GM12878 (cell line): Measurements from ENCODE around the gene IPP. TPM values are rescaled to one million over a fixed set of nuclear protein-coding genes. Genes with fewer than 3 reads are reported as not detected.

ENCODE experiments used
- ATAC-seq: fragments of 200-7000 bp; cut with Tn5 transposase; 3 replicates; pipeline ENCODE4 v1.9.1; 2020; ENCODE audit warnings: mild to moderate bottlenecking, moderate library complexity
- BruUV-seq: library from RNA; stranded (reverse); fragments of 400-500 nt; replicated peaks from 2 replicates; lab custom pipeline; 2021; lab: Mats Ljungman, UMichigan
- CTCF ChIA-PET: fragments of 300-600 bp; sonication (Branson Sonifier 250); formaldehyde crosslinking; extraction: SDS; loops from one replicate; lab custom pipeline; 2021; ENCODE audit warnings: inconsistent platforms; lab: Yijun Ruan, JAX
- POLR2A ChIA-PET: fragments of 350-600 bp; formaldehyde crosslinking; extraction: SDS; loops from one replicate; lab custom pipeline; 2021; ENCODE audit warnings: inconsistent platforms; lab: Charles Lee
- RAD21 ChIA-PET: fragments of 300-600 bp; sonication (Branson Sonifier 250); formaldehyde crosslinking; loops from one replicate; lab custom pipeline; 2023; ENCODE audit warnings: antibody characterized with exemption; ENCODE audit not compliant: unreplicated experiment; lab: Charles Lee
- SMC1A ChIA-PET: fragments of 300-600 bp; sonication (Branson Sonifier 250); formaldehyde crosslinking; loops from one replicate; lab custom pipeline; 2023; ENCODE audit not compliant: unreplicated experiment, uncharacterized antibody; lab: Charles Lee
- DNase-seq: peaks from one replicate; pipeline ENCODE4 v3.0.0-alpha.2; 2011; ENCODE audit warnings: low read depth, low spot score
- FAIRE-seq: peaks from 3 replicates; lab custom pipeline; 2011; peaks lifted over from hg19 to GRCh38; lab: Jason Lieb, UNC
- H2AFZ ChIP-seq: 2 replicates; pipeline ENCODE4 v1.6.0; 2011; ENCODE audit warnings: low read depth, low read length, control low read depth; ENCODE audit not compliant: control insufficient read depth
- H3K27ac ChIP-seq: 2 replicates; pipeline ENCODE4 v1.5.1; 2011; ENCODE audit warnings: control low read depth; ENCODE audit not compliant: control insufficient read depth, insufficient read depth
- H3K27me3 ChIP-seq, 2 experiments: replicated peaks in 1 of 2; 2 replicates each; pipeline versions ENCODE4 v1.6.0 to v1.6.1; 2011; ENCODE audit warnings: low read length in 1 of 2; ENCODE audit not compliant: control insufficient read depth in 2 of 2, insufficient read depth in 2 of 2
- H3K36me3 ChIP-seq, 2 experiments: 2 replicates each; pipeline ENCODE4 v1.5.1; 2011; ENCODE audit warnings: low read length in 1 of 2; ENCODE audit not compliant: control insufficient read depth in 2 of 2, insufficient read depth in 2 of 2
- H3K4me1 ChIP-seq: 2 replicates; pipeline ENCODE4 v1.6.1; 2011; ENCODE audit warnings: mild to moderate bottlenecking, low read length, moderate library complexity, mixed read lengths; ENCODE audit not compliant: control insufficient read depth, insufficient read depth
- H3K4me2 ChIP-seq: 2 replicates; pipeline ENCODE4 v1.6.0; 2011; ENCODE audit warnings: control low read depth; ENCODE audit not compliant: control insufficient read depth, insufficient read depth
- H3K4me3 ChIP-seq: fragments of 200-600 bp; sonication (generic); 2 replicates; pipeline ENCODE4 v1.5.1; 2016
- H3K79me2 ChIP-seq: 2 replicates; pipeline ENCODE4 v1.6.0; 2011; ENCODE audit warnings: low read length; ENCODE audit not compliant: control insufficient read depth, insufficient read depth
- H3K9ac ChIP-seq: 2 replicates; pipeline ENCODE4 v1.8.0; 2011; ENCODE audit warnings: low read length, control low read depth, mixed read lengths; ENCODE audit not compliant: control insufficient read depth, insufficient read depth
- H3K9me3 ChIP-seq: replicated peaks from 3 replicates; pipeline ENCODE4 v1.5.1; 2011; ENCODE audit warnings: mild to moderate bottlenecking, low read length; ENCODE audit not compliant: control insufficient read depth, insufficient read depth
- H4K20me1 ChIP-seq: 2 replicates; pipeline ENCODE4 v1.6.0; 2011; ENCODE audit not compliant: control insufficient read depth, insufficient read depth
- BACH1 ChIP-seq: fragments of 450-650 bp; IDR thresholded peaks from 2 replicates; pipeline ENCODE4 v1.6.1; 2017; ENCODE audit warnings: mild to moderate bottlenecking, borderline replicate concordance
- FOS ChIP-seq: IDR thresholded peaks from 3 replicates; pipeline ENCODE4 v1.6.1; 2011; ENCODE audit warnings: borderline replicate concordance; ENCODE audit not compliant: insufficient read length; ENCODE audit errors: extremely low read depth
- FOXM1 ChIP-seq: IDR thresholded peaks from 2 replicates; pipeline ENCODE4 v1.6.1; 2012; ENCODE audit warnings: low read depth, mild to moderate bottlenecking, inconsistent platforms, low read length, moderate library complexity
- KDM1A ChIP-seq: fragments of 200-600 bp; sonication (generic); IDR thresholded peaks from 2 replicates; pipeline ENCODE4 v1.6.1; 2016; ENCODE audit warnings: borderline replicate concordance
- NR2C2 ChIP-seq: IDR thresholded peaks from 2 replicates; pipeline ENCODE4 v1.6.1; 2011; ENCODE audit warnings: borderline replicate concordance, low read depth; ENCODE audit not compliant: control insufficient read depth, insufficient read length
- PAX5 ChIP-seq: IDR thresholded peaks from 2 replicates; pipeline ENCODE4 v1.6.1; 2011; ENCODE audit warnings: low read depth, low read length, borderline replicate concordance
- PML ChIP-seq: IDR thresholded peaks from 2 replicates; pipeline ENCODE4 v1.6.1; 2012; ENCODE audit warnings: low read length, inconsistent platforms
- SREBF2 ChIP-seq: IDR thresholded peaks from 2 replicates; pipeline ENCODE4 v1.6.1; 2012; ENCODE audit warnings: mild to moderate bottlenecking, low read length
- WGBS: methylation state at CpG from one replicate; pipeline ENCODE4 v1.1.6; 2016; ENCODE audit warnings: low lambda C conversion rate; ENCODE audit not compliant: insufficient replicate concordance, insufficient coverage; ENCODE audit errors: missing lambda C conversion rate; 5-methylcytosine and 5-hydroxymethylcytosine counted together
- in situ Hi-C: fragments of 300-500 bp; cut with MboI; formaldehyde crosslinking; loops from 9 replicates; pipeline ENCODE4 v1.14.3; 2018; ENCODE audit warnings: mixed read lengths
- intact Hi-C: fragments of 100-400 bp; cut with micrococcal nuclease; formaldehyde crosslinking; loops from one replicate; pipeline ENCODE4 v1.14.2; 2022; ENCODE audit not compliant: unreplicated experiment
- polyA plus RNA-seq, 11 experiments: library from polyadenylated mRNA; depleted of rRNA in 4 of 11; unstranded in 6 of 11; stranded (reverse) in 5 of 11; fragments of >200 nt; fragmentation: Nextera tagmentation in 4 of 11; fragmentation: Illumina TruSeq in 1 of 11; extraction: Ambion mirVana in 4 of 11; extraction: Trizol in 1 of 11; gene quantifications; 1 replicate in 1 of 11; 2 replicates in 10 of 11; pipeline versions ENCODE4 v1.2.1 to v1.2.3, GENCODE V29; 2011 to 2016; ENCODE audit warnings: inconsistent platforms in 2 of 11, missing spikeins in 2 of 11, low read depth in 1 of 11
- total RNA-seq, 4 experiments: library from RNA; depleted of rRNA in 3 of 4; stranded (reverse); fragments of >200 nt in 3 of 4; fragmentation: Illumina TruSeq in 1 of 4; extraction: Trizol in 1 of 4; gene quantifications; 2 replicates each; pipeline versions ENCODE4 v1.2.1 to v1.2.3, GENCODE V29; 2013 to 2021
- TF ChIP-seq, protein P1 (sequence below): fragments of 450-650 bp; IDR thresholded peaks from 2 replicates; pipeline ENCODE4 v1.6.1; 2016; ENCODE audit warnings: mild to moderate bottlenecking
- TF ChIP-seq, protein P2 (sequence below): fragments of 450-650 bp; formaldehyde crosslinking; IDR thresholded peaks from 2 replicates; pipeline ENCODE4 v1.4.0; 2020; ENCODE audit warnings: mild to moderate bottlenecking, moderate library complexity

IPP gene
- total and polyA plus RNA-seq, 10 of the 15 experiments (the other 5 are each of a cell fraction or from before 2014, with no cell fraction given): 4.7 to 15.0 (median 10.4) TPM

DNA sequence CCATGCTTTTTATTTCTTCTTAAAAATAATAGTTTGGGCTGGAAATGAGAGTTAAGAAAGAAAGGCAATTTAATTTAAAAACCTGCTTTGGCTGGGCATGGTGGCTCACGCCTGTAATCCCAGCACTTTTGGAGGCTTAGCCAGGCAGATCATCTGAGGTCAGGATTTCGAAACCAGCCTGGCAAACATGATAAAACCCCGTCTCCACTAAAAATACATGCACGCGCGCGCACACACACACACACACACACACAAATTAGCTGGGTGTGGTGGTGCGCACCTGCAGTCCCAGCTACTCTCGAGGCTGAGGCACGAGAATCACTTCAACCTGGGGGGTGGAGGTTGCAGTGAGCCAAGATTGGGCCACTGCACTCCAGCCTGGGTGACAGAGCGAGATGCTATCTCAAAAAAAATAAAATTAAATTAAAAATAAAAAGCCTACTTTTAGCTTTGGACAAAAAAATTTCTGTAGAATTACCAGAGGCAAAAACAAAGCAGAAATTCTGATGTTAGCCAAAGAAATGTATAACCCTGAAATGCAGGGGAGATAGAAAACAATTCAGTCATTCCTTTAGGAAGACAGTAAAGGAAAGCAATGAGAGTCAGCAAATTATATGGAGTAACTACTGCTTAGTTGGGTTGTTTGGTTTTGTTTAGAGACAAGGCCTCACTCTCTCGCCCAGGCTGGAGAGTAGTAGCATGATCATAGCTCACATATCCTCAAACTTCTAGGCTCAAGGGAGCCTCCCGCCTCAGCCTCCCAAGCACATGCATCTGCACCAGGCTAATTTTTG is 15.7 kb upstream of the IPP start:
- ChIA-PET RAD21 (no interaction called here), CTCF (no interaction called here), SMC1A (interaction anchor here (0.6 kb wide), 1 partner anchor 175 kb away, joined by 3 read pairs; no protein-coding TSS in a partner anchor), POLR2A (no interaction called here)
- no peak overlapping the region for H2AFZ ChIP-seq
- no peak overlapping the region for H3K9ac ChIP-seq
- no peaks in the 10 kb centered on the region for H3K4me1 ChIP-seq
- no peak for FAIRE-seq
- DNase-seq: no peak
- in situ Hi-C loops: no loop called here
- intact Hi-C loops: no loop called here
- WGBS: 62% methylated on average over 13 of the region's 13 CpGs
- BruUV-seq: no TSS peak
- H4K20me1 ChIP-seq: no peaks in the 10 kb centered on the region
- no peak overlapping the region for H3K27ac ChIP-seq
- H3K4me2 ChIP-seq: no peak overlapping the region
- H3K4me3 ChIP-seq: no peak overlapping the region
- H3K36me3 ChIP-seq: no peaks in the 10 kb centered on the region
- no peaks in the 10 kb centered on the region; the same call in 2 of the 3 replicates for H3K9me3 ChIP-seq
- H3K27me3 ChIP-seq: no peaks in the 10 kb centered on the region
- H3K79me2 ChIP-seq: no peaks in the 10 kb centered on the region
- ATAC-seq: no peak
- TF ChIP-seq KDM1A (no peak), SREBF2 (no peak), BACH1 (no peak), PAX5 (no peak)
- TF ChIP-seq, protein P1, sequence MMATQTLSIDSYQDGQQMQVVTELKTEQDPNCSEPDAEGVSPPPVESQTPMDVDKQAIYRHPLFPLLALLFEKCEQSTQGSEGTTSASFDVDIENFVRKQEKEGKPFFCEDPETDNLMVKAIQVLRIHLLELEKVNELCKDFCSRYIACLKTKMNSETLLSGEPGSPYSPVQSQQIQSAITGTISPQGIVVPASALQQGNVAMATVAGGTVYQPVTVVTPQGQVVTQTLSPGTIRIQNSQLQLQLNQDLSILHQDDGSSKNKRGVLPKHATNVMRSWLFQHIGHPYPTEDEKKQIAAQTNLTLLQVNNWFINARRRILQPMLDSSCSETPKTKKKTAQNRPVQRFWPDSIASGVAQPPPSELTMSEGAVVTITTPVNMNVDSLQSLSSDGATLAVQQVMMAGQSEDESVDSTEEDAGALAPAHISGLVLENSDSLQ: no peak

DNA sequence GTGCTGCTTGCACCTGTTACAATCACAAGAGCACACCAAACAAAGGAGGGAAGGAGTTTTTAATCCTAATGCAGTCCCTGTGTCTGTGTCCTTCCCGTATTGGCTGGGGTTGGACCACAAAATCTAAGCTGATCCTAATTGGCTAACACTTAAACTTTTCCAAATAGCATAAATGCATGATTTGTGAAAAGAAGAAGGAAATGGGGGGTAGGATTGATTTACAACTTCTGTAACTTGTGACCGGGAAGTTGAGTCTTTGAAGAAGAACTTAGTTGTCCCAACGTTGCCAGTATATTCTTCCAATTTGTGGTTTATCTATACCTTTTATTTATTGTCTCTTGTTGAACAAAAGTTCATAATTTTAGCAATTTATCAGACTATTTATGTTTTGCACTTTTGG is 11.8 kb upstream of the IPP start:
- in situ Hi-C loops: no loop called here
- SMC1A ChIA-PET: interaction anchor here (0.5 kb wide), 1 partner anchor 1032 kb away, joined by 3 read pairs; no protein-coding TSS in a partner anchor
- FAIRE-seq: no peak
- TF ChIP-seq NR2C2 (no peak), PML (no peak), FOS (no peak), FOXM1 (no peak)
- TF ChIP-seq, protein P2, sequence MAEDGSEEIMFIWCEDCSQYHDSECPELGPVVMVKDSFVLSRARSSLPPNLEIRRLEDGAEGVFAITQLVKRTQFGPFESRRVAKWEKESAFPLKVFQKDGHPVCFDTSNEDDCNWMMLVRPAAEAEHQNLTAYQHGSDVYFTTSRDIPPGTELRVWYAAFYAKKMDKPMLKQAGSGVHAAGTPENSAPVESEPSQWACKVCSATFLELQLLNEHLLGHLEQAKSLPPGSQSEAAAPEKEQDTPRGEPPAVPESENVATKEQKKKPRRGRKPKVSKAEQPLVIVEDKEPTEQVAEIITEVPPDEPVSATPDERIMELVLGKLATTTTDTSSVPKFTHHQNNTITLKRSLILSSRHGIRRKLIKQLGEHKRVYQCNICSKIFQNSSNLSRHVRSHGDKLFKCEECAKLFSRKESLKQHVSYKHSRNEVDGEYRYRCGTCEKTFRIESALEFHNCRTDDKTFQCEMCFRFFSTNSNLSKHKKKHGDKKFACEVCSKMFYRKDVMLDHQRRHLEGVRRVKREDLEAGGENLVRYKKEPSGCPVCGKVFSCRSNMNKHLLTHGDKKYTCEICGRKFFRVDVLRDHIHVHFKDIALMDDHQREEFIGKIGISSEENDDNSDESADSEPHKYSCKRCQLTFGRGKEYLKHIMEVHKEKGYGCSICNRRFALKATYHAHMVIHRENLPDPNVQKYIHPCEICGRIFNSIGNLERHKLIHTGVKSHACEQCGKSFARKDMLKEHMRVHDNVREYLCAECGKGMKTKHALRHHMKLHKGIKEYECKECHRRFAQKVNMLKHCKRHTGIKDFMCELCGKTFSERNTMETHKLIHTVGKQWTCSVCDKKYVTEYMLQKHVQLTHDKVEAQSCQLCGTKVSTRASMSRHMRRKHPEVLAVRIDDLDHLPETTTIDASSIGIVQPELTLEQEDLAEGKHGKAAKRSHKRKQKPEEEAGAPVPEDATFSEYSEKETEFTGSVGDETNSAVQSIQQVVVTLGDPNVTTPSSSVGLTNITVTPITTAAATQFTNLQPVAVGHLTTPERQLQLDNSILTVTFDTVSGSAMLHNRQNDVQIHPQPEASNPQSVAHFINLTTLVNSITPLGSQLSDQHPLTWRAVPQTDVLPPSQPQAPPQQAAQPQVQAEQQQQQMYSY (CRISPR knock-in tag): no peak

More for the DNA sequence above, 11.8 kb upstream of the IPP start:
- WGBS: 39% methylated on average over 3 of the region's 3 CpGs
- Histone ChIP-seq H3K36me3 (no peaks in the 10 kb centered on the region), H3K27ac (no peak overlapping the region), H3K9me3 (no peaks in the 10 kb centered on the region; the same call in 2 of the 3 replicates), H2AFZ (no peak overlapping the region), H3K27me3 (no peaks in the 10 kb centered on the region; a peak in 1 of 4 replicates), H3K4me2 (no peak overlapping the region), H3K9ac (no peak overlapping the region), H3K4me3 (no peak overlapping the region), H3K79me2 (no peaks in the 10 kb centered on the region), H3K4me1 (no peaks in the 10 kb centered on the region), H4K20me1 (no peaks in the 10 kb centered on the region)
- ChIA-PET RAD21 (no interaction called here), POLR2A (no interaction called here), CTCF (interaction anchor here (1.0 kb wide), 1 partner anchor 11 kb away, joined by 3 read pairs; no protein-coding TSS in a partner anchor)
- intact Hi-C loops: no loop called here
- ATAC-seq (no peak), DNase-seq (no peak)
- no TSS peak for BruUV-seq
